NCI-H345 treated with DMSO at 0.1 percent for 48 hours (cell line): ENCODE measurements around the gene CCL21.
"Not testable (repeated sequence)": the region's sequence is repeated elsewhere in the genome, so short reads cannot be mapped to it uniquely, and the experiment has no call there.

Experiments
- DNase-seq: peaks from one replicate; lab custom pipeline; 2025; ENCODE audit not compliant: unreplicated experiment; lab: John Stamatoyannopoulos, UW

CCL21 gene

GRCh38 chr9:34710023-34710422 is at the start of gene CCL21:
TSS of gene CCL21 (minus strand) at chr9:34710136. CDS start at chr9:34710066, 70 bp downstream.
- DNase-seq, result no peak

- no peak for DNase-seq
Measured at GRCh38 chr9:34759432-34760134, 49.6 kb upstream of the CCL21 start.

GRCh38 chr9:34750320-34750719 is 40.4 kb upstream of the CCL21 start:
- DNase-seq, result not testable (repeated sequence)

GRCh38 chr9:34746526-34746925 is 36.6 kb upstream of the CCL21 start:
- DNase-seq, result no peak

GRCh38 chr9:34744295-34745221 is 34.6 kb upstream of the CCL21 start:
- DNase-seq, result no peak

GRCh38 chr9:34742710-34743109 is 32.8 kb upstream of the CCL21 start:
- DNase-seq, result no peak

GRCh38 chr9:34741628-34742027 is 31.7 kb upstream of the CCL21 start:
- DNase-seq, result no peak

- not testable (repeated sequence) for DNase-seq
Measured at GRCh38 chr9:34740176-34740575, 30.2 kb upstream of the CCL21 start.

GRCh38 chr9:34737677-34738260 is 27.8 kb upstream of the CCL21 start:
- DNase-seq, result no peak

- DNase-seq, result no peak
Measured at GRCh38 chr9:34734720-34735119, 24.8 kb upstream of the CCL21 start.

GRCh38 chr9:34732886-34733285 is 22.9 kb upstream of the CCL21 start:
- no peak for DNase-seq

- DNase-seq, result no peak
Measured at GRCh38 chr9:34732478-34732877, 22.5 kb upstream of the CCL21 start.

GRCh38 chr9:34723141-34723540 is 13.2 kb upstream of the CCL21 start:
- no peak for DNase-seq

GRCh38 chr9:34719769-34720025 is 9.8 kb upstream of the CCL21 start:
- not testable (repeated sequence) for DNase-seq

- DNase-seq, result no peak
Measured at GRCh38 chr9:34719021-34719768, 9.3 kb upstream of the CCL21 start.

GRCh38 chr9:34717996-34718614 is 8.2 kb upstream of the CCL21 start:
- DNase-seq, result no peak

GRCh38 chr9:34716711-34717110 is 6.8 kb upstream of the CCL21 start:
- DNase-seq, result peak; percentile 54

- DNase-seq, result no peak
Measured at GRCh38 chr9:34715639-34716215, 5.8 kb upstream of the CCL21 start.

GRCh38 chr9:34714007-34714406 is 4.1 kb upstream of the CCL21 start:
- DNase-seq, result no peak

GRCh38 chr9:34712140-34712539 is 2.2 kb upstream of the CCL21 start:
- no peak for DNase-seq
